ENCODE results near the gene LAD1. TPM values are rescaled to one million over a fixed set of nuclear protein-coding genes. Genes with fewer than 3 reads are reported as not detected.

The LAD1 gene
- total and polyA plus RNA-seq, 7 experiments from 2014 or later: 0.89 TPM; not detected in 6

- H3K4me3 Mint-ChIP-seq: no peak overlapping the region
- ChIA-PET CTCF (no interaction called here), POLR2A (no interaction called here)
- Histone ChIP-seq H3K4me1 (ENCODE audit: control insufficient read depth in 2 of 2, insufficient read depth in 2 of 2, low read length in 2 of 2) (no peaks in the 10 kb centered on the region), H3K27me3 (ENCODE audit: control insufficient read depth in 2 of 2, insufficient read depth in 2 of 2, low read length in 2 of 2) (no peaks in the 10 kb centered on the region), H3K9me3 (ENCODE audit: control insufficient read depth in 2 of 3, low read length in 3 of 3) (no peaks in the 10 kb centered on the region), H3K4me3 (ENCODE audit: low read length) (no peak overlapping the region), H3K36me3 (ENCODE audit: control insufficient read depth in 2 of 3, insufficient read depth in 3 of 3, low read length in 3 of 3) (no peaks in the 10 kb centered on the region), H3K27ac (ENCODE audit: low read depth, low read length) (no peak overlapping the region)
- DNase-seq: no peak
- no peaks in the 10 kb centered on the region for H3K36me3 Mint-ChIP-seq
- H3K4me1 Mint-ChIP-seq: no peaks in the 10 kb centered on the region
- no peaks in the 10 kb centered on the region for H3K9me3 Mint-ChIP-seq
- H3K27ac Mint-ChIP-seq: no peak overlapping the region
- peaks cover 5 to 56% (median 19%) of the 10 kb centered on the region in 5 donors for H3K27me3 Mint-ChIP-seq
- ATAC-seq: no peak
- intact Hi-C loops (cut with micrococcal nuclease): no loop called here
These were observed 50.0 kb downstream of the LAD1 start for GRCh38 chr1:201349092-201349491.

- ATAC-seq (no peak), DNase-seq (no peak)
- Mint-ChIP-seq H3K4me3 (no peak overlapping the region), H3K27ac (no peak overlapping the region), H3K27me3 (peaks cover 5 to 50% (median 19%) of the 10 kb centered on the region in 5 donors), H3K9me3 (no peaks in the 10 kb centered on the region), H3K4me1 (no peaks in the 10 kb centered on the region), H3K36me3 (no peaks in the 10 kb centered on the region)
- Histone ChIP-seq H3K4me3 (ENCODE audit: low read length) (no peak overlapping the region), H3K4me1 (ENCODE audit: control insufficient read depth in 2 of 2, insufficient read depth in 2 of 2, low read length in 2 of 2) (no peaks in the 10 kb centered on the region), H3K36me3 (ENCODE audit: control insufficient read depth in 2 of 3, insufficient read depth in 3 of 3, low read length in 3 of 3) (no peaks in the 10 kb centered on the region), H3K9me3 (ENCODE audit: control insufficient read depth in 2 of 3, low read length in 3 of 3) (no peaks in the 10 kb centered on the region), H3K27ac (ENCODE audit: low read depth, low read length) (no peak overlapping the region), H3K27me3 (ENCODE audit: control insufficient read depth in 2 of 2, insufficient read depth in 2 of 2, low read length in 2 of 2) (no peaks in the 10 kb centered on the region)
- intact Hi-C loops (cut with micrococcal nuclease): no loop called here
- ChIA-PET POLR2A (no interaction called here), CTCF (no interaction called here)
These were observed 50.9 kb downstream of the LAD1 start for GRCh38 chr1:201348211-201348566.

GRCh38 chr1:201347498-201348210 is 51.5 kb downstream of the LAD1 start:
- H3K27ac ChIP-seq (ENCODE audit: low read depth, low read length): no peak overlapping the region
- no peaks in the 10 kb centered on the region for H3K27me3 ChIP-seq (ENCODE audit: control insufficient read depth in 2 of 2, insufficient read depth in 2 of 2, low read length in 2 of 2)
- H3K4me1 ChIP-seq (ENCODE audit: control insufficient read depth in 2 of 2, insufficient read depth in 2 of 2, low read length in 2 of 2): no peaks in the 10 kb centered on the region
- no peaks in the 10 kb centered on the region for H3K9me3 Mint-ChIP-seq
- POLR2A ChIA-PET: no interaction called here
- no peaks in the 10 kb centered on the region for H3K4me1 Mint-ChIP-seq
- H3K9me3 ChIP-seq (ENCODE audit: control insufficient read depth in 2 of 3, low read length in 3 of 3): no peaks in the 10 kb centered on the region
- no peaks in the 10 kb centered on the region for H3K36me3 Mint-ChIP-seq
- DNase-seq (no peak), ATAC-seq (no peak)
- H3K27ac Mint-ChIP-seq: no peak overlapping the region
- H3K27me3 Mint-ChIP-seq: peaks cover 5 to 50% (median 19%) of the 10 kb centered on the region in 5 donors
- no peaks in the 10 kb centered on the region for H3K36me3 ChIP-seq (ENCODE audit: control insufficient read depth in 2 of 3, insufficient read depth in 3 of 3, low read length in 3 of 3)
- intact Hi-C loops (cut with micrococcal nuclease): no loop called here
- H3K4me3 ChIP-seq (ENCODE audit: low read length): no peak overlapping the region
- CTCF ChIA-PET: no interaction called here
- H3K4me3 Mint-ChIP-seq: no peak overlapping the region

- H3K4me1 ChIP-seq (ENCODE audit: control insufficient read depth in 2 of 2, insufficient read depth in 2 of 2, low read length in 2 of 2): no peaks in the 10 kb centered on the region
- DNase-seq (no peak), ATAC-seq (no peak)
- Mint-ChIP-seq H3K27me3 (peaks cover 5 to 50% (median 19%) of the 10 kb centered on the region in 5 donors), H3K4me3 (no peak overlapping the region), H3K9me3 (no peaks in the 10 kb centered on the region), H3K27ac (no peak overlapping the region), H3K4me1 (no peaks in the 10 kb centered on the region), H3K36me3 (no peaks in the 10 kb centered on the region)
- no peak overlapping the region for H3K4me3 ChIP-seq (ENCODE audit: low read length)
- H3K9me3 ChIP-seq (ENCODE audit: control insufficient read depth in 2 of 3, low read length in 3 of 3): no peaks in the 10 kb centered on the region
- intact Hi-C loops (cut with micrococcal nuclease): no loop called here
- no peaks in the 10 kb centered on the region for H3K27me3 ChIP-seq (ENCODE audit: control insufficient read depth in 2 of 2, insufficient read depth in 2 of 2, low read length in 2 of 2)
- no peak overlapping the region for H3K27ac ChIP-seq (ENCODE audit: low read depth, low read length)
- no peaks in the 10 kb centered on the region for H3K36me3 ChIP-seq (ENCODE audit: control insufficient read depth in 2 of 3, insufficient read depth in 3 of 3, low read length in 3 of 3)
- ChIA-PET POLR2A (no interaction called here), CTCF (no interaction called here)
These were observed 52.1 kb downstream of the LAD1 start for GRCh38 chr1:201346987-201347386.

GRCh38 chr1:201346337-201346939 is 52.7 kb downstream of the LAD1 start:
- no peaks in the 10 kb centered on the region for H3K27me3 ChIP-seq (ENCODE audit: control insufficient read depth in 2 of 2, insufficient read depth in 2 of 2, low read length in 2 of 2)
- Mint-ChIP-seq H3K27ac (no peak overlapping the region), H3K27me3 (peaks cover 5 to 45% (median 16%) of the 10 kb centered on the region in 5 donors), H3K4me3 (no peak overlapping the region), H3K4me1 (no peaks in the 10 kb centered on the region), H3K9me3 (peaks cover 0 to under 1% (median 0%) of the 10 kb centered on the region in 11 donors), H3K36me3 (no peaks in the 10 kb centered on the region)
- no peak overlapping the region for H3K27ac ChIP-seq (ENCODE audit: low read depth, low read length)
- ChIA-PET CTCF (no interaction called here), POLR2A (no interaction called here)
- no peak for DNase-seq
- intact Hi-C loops (cut with micrococcal nuclease): no loop called here
- H3K4me3 ChIP-seq (ENCODE audit: low read length): no peak overlapping the region
- no peaks in the 10 kb centered on the region for H3K9me3 ChIP-seq (ENCODE audit: control insufficient read depth in 2 of 3, low read length in 3 of 3)
- H3K4me1 ChIP-seq (ENCODE audit: control insufficient read depth in 2 of 2, insufficient read depth in 2 of 2, low read length in 2 of 2): no peaks in the 10 kb centered on the region
- no peak for ATAC-seq
- no peaks in the 10 kb centered on the region for H3K36me3 ChIP-seq (ENCODE audit: control insufficient read depth in 2 of 3, insufficient read depth in 3 of 3, low read length in 3 of 3)

- Mint-ChIP-seq H3K4me1 (no peaks in the 10 kb centered on the region), H3K27ac (no peak overlapping the region), H3K27me3 (peaks cover 9 to 38% (median 16%) of the 10 kb centered on the region in 5 donors), H3K4me3 (no peak overlapping the region), H3K36me3 (no peaks in the 10 kb centered on the region), H3K9me3 (peaks cover 0 to 4% (median 0%) of the 10 kb centered on the region in 11 donors)
- CTCF ChIA-PET: no interaction called here
- Histone ChIP-seq H3K4me3 (ENCODE audit: low read length) (no peak overlapping the region), H3K27me3 (ENCODE audit: control insufficient read depth in 2 of 2, insufficient read depth in 2 of 2, low read length in 2 of 2) (no peaks in the 10 kb centered on the region), H3K36me3 (ENCODE audit: control insufficient read depth in 2 of 3, insufficient read depth in 3 of 3, low read length in 3 of 3) (no peaks in the 10 kb centered on the region), H3K9me3 (ENCODE audit: control insufficient read depth in 2 of 3, low read length in 3 of 3) (no peaks in the 10 kb centered on the region), H3K4me1 (ENCODE audit: control insufficient read depth in 2 of 2, insufficient read depth in 2 of 2, low read length in 2 of 2) (no peaks in the 10 kb centered on the region), H3K27ac (ENCODE audit: low read depth, low read length) (no peak overlapping the region)
- ATAC-seq (no peak), DNase-seq (no peak)
- intact Hi-C loops (cut with micrococcal nuclease): no loop called here
- POLR2A ChIA-PET: no interaction called here
These were observed 54.1 kb downstream of the LAD1 start for GRCh38 chr1:201345081-201345355.

Measured in naive thymus-derived CD4-positive, alpha-beta T cell (primary cell).